Hindlimb muscle (tissue), 1 donor: ENCODE data around the gene CSH1. TPM values are rescaled to one million over a fixed set of nuclear protein-coding genes. Genes with fewer than 3 reads are reported as not detected.
"Not testable (repeated sequence)": the region's sequence is repeated elsewhere in the genome, so short reads cannot be mapped to it uniquely, and the experiment has no call there.

Experiments used
- DNase-seq: peaks from one replicate; pipeline ENCODE4 v3.0.0-alpha.2; 2013
- polyA plus RNA-seq: library from polyadenylated mRNA; unstranded; fragments of 120-200 nt; gene quantifications from one replicate; pipeline ENCODE4 v1.2.1, GENCODE V29; 2013; ENCODE audit not compliant: insufficient read length

CSH1 gene
- polyA plus RNA-seq, 1 donor = 0.50 TPM

DNA sequence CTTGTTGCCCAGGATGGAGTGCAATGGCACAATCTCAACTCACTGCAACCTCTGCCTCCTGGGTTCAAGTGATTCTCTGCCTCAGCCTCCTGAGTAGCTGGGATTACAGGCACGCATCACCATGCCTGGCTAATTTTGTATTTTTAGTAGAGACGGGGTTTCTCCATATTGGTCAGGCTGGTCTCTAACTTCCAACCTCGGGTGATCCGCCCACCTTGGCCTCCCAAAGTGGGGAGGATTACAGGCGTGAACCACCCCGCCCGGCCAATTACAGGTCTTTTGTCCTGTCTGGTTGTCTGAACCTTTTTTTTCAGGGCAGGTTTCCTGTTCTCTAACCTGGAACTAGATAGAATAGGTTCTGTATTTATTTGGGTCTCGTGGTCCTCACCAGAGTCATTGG, 39.9 kb downstream of the CSH1 start:
- not testable (repeated sequence) for DNase-seq

DNA sequence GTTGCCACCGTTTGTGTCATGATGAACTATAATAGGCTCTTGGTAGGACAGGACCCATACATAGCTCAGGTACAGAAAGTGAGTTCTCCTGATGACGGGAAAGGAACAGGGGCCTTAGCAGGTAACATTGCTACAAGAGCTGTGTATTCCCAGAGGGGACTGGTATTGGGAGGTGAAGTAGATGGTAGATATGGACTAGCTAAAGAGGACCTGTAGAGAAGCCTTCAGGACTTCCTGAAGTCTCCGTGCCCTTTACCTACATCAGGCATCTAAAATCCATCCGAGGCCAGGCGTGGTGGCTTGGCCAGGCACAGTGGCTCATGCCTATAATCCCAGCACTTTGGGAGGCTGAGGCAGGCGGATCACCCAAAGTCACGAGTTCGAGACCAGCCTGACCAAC, 41.2 kb downstream of the CSH1 start:
- DNase-seq = no peak

DNA sequence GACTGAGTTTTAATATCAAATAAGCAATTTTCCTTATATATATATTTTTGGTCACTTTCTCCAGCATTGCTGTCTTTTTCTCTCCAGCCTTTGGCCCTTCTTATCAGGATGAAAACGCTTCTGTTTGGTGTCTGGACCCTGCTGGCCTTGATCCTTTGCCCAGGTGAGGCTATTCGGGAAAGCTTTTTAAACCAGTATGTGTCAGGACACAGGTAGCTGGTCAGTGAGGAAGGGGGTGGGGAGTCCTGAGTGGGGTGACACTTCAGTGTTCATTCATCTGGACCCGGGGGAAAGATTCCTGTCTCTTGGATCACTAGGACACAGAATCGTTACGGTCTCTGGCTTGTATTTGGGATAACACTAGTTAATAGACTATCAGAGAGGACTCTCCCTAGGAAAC, 41.7 kb downstream of the CSH1 start:
- no peak for DNase-seq

DNA sequence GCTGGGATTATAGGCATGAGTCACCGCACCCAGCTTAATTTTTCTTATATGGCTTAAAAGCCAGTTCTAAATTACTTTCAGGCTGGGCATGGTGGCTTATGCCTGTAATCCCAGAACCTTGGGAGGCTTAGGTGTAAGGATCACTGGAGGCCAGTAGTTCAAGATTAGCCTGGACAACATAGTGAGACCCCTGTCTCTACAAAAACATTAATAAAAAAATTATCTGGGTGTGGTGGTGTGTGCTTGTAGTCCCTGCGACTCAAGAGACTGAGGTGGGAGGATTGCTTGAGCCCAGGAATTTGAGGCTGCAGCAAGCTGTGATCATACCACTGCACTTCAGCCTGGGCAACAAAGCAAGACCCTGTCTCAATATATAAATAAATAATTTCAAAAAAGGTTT, 43.1 kb downstream of the CSH1 start:
- DNase-seq = no peak

GRCh38 chr17:63850401-63850800, 46.0 kb downstream of the CSH1 start:
- DNase-seq = no peak

DNA sequence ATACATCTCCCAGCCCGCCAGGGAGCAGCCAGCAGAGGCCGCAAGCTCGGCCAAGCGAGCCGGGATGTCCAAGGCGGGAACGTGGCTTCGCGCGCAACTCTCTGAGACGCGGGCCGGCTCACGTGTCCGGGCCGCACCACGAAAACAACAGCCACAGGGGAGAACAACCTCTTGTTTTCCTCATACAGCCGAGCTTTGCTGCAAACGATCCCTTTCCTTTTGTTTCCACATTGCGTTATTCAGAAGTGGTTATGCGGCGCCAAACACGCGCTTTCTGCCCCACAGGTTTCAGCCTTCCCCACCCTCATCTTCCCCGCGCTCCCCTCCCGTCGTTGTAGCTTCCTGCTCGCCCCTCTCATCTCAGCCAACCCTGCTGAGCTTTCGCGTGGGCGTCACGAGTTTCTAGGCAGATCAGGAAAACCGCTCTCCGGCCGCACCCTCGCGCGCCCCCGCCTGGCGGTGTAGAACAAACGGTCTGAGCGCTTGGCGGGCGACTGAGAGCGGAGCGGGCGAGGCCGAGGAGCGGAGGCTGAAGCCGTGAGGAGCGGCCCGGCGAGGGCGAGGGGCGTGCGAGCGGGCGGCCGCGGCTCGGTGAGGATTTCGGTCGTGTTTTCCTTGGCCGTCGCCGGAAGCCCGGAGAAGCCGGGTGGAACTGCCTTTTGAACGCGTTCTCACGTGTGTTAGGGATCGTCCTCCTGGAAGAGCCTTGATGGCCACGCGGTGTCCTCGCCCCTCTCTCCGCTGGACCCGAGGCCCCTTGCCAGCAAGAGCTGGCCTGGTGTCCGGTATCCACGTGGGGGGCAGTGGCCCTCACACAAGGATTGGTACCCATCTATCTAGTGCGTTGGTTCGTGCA, 47.3 kb downstream of the CSH1 start:
- DNase-seq = peak; percentile 90

DNA sequence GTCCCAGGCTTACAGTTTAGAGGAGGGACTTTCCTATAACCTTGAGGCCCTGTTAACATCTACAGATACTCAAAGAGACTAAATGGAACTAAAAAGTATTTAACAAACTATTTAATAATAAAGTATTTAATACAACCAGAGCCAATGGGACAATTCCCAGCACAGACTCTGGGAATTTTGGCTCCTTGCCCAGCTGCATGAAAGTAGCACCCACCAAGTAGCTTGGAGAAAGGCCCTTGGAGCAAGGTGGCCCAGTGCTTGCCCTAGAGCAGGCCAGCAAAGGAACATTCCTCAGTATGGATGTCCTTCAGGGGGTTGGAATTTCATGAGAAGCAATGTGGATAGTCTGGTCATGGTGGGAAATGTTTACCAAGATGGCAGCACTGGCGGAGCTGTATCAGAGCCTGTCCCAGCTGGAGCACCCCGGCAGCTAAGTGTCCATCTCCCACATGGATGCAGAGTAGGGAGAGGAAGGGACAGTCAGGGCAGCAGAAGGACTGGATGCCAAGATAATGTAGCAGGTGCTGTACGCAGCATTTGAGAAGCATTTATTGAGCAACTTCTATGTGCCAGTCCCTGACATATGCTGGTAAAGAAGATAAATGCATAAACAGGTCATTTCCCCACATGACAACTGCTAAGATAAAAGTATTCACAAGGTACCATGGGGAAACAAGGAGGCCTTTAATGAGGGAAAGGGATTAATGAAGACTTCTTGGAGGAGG, 48.7 kb downstream of the CSH1 start:
- no peak for DNase-seq

DNA sequence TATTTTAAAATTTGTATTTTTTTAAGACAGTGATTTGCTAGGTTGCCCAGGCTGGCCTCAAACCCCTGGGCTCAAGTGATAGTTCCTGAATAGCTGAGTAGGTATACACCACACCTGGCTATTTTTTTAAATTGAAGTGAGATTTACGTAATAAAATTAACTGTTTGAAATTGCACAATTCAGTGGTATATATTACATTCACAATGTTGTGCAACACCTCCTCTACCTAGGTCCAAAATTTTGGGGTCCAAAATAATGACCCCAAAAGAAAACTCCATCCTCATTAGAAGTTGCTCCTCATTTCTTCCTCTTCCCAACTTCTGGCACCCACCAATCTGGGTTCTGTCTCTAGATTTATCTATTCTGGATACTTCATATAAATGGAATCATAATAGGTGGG, 50.9 kb downstream of the CSH1 start:
- DNase-seq = no peak

Other genes starting within 250 kb of the CSH1 start
- 10.4 TPM for gene LIMD2, start 196.4 kb downstream of the CSH1 start, polyA plus RNA-seq
- gene STRADA, start 154.8 kb downstream of the CSH1 start, polyA plus RNA-seq = 32.5 TPM
- gene CCDC47, start 123.0 kb downstream of the CSH1 start, polyA plus RNA-seq = 47.8 TPM
- 106 TPM for gene DDX42, start 122.4 kb downstream of the CSH1 start, polyA plus RNA-seq
- gene PSMC5, start 69.1 kb downstream of the CSH1 start, polyA plus RNA-seq = 96.2 TPM
- 35.5 TPM for gene FTSJ3, start 68.9 kb downstream of the CSH1 start, polyA plus RNA-seq
- 28.6 TPM for gene SMARCD2, start 53.9 kb downstream of the CSH1 start, polyA plus RNA-seq
- gene CSH2, start 22.9 kb downstream of the CSH1 start, polyA plus RNA-seq = 0.61 TPM
- not detected for gene GH2, start 14.6 kb downstream of the CSH1 start, polyA plus RNA-seq
- gene CSHL1, start 14.7 kb upstream of the CSH1 start, polyA plus RNA-seq = not detected
- gene GH1, start 22.3 kb upstream of the CSH1 start, polyA plus RNA-seq = not detected
- gene CD79B, start 35.8 kb upstream of the CSH1 start, polyA plus RNA-seq = 4.4 TPM
- gene SCN4A, start 76.3 kb upstream of the CSH1 start, polyA plus RNA-seq = 66.3 TPM
- gene PRR29, start 101.8 kb upstream of the CSH1 start, polyA plus RNA-seq = 2.5 TPM
- 28.6 TPM for gene ICAM2, start 124.1 kb upstream of the CSH1 start, polyA plus RNA-seq
- 5.9 TPM for gene ERN1, start 233.6 kb upstream of the CSH1 start, polyA plus RNA-seq